Ascending aorta (tissue), 2 donors: ENCODE results near the gene LDLRAD4. TPM values are rescaled to one million over a fixed set of nuclear protein-coding genes. Genes with fewer than 3 reads are reported as not detected.

Experiments used
- DNase-seq, 2 donors: peaks; one replicate each; pipeline ENCODE4 v3.0.0-alpha.2; 2019; ENCODE audit warnings: low spot score in 2 of 2
- H3K27ac ChIP-seq, 2 donors: fragments of 200-600 bp; sonication (generic); one replicate each; pipeline ENCODE4 v1.5.1; 2016 to 2017; ENCODE audit warnings: mild to moderate bottlenecking in 1 of 2
- H3K27me3 ChIP-seq: fragments of 200-600 bp; sonication (generic); one replicate; pipeline ENCODE4 v1.5.1; 2017
- H3K36me3 ChIP-seq, 2 donors: fragments of 200-600 bp; sonication (generic); one replicate each; pipeline ENCODE4 v1.5.1; 2016
- H3K4me1 ChIP-seq, 2 donors: fragments of 200-600 bp; sonication (generic); one replicate each; pipeline ENCODE4 v1.5.1; 2016 to 2017; ENCODE audit warnings: mild to moderate bottlenecking in 1 of 2
- H3K4me3 ChIP-seq, 2 donors: fragments of 200-600 bp; sonication (generic); one replicate each; pipeline ENCODE4 v1.5.1; 2016 to 2017; ENCODE audit warnings: mild to moderate bottlenecking in 1 of 2
- H3K9me3 ChIP-seq, 2 donors: fragments of 200-600 bp; sonication (generic); one replicate each; pipeline ENCODE4 v1.5.1; 2016
- intact Hi-C: fragments of 100-400 bp; cut with DNase I; formaldehyde crosslinking; loops from one replicate; pipeline ENCODE4 v1.15.1; 2023
- total RNA-seq: library from RNA; depleted of rRNA; stranded (reverse); fragments of >200 nt; gene quantifications from one replicate; pipeline ENCODE4 v1.1.0, GENCODE V29; 2016
- TF ChIP-seq, protein P1 (sequence below), 3 experiments: fragments of 200-600 bp in 2 of 3; fragments of 450-650 bp in 1 of 3; sonication (generic) in 2 of 3; IDR thresholded peaks; one replicate each; pipeline ENCODE4 v1.5.1; 2016 to 2019; ENCODE audit warnings: antibody characterized with exemption in 3 of 3, mild to moderate bottlenecking in 1 of 3, moderate library complexity in 1 of 3

Gene LDLRAD4
- total RNA-seq, 1 donor from 2014 or later = 21.0 TPM

DNA sequence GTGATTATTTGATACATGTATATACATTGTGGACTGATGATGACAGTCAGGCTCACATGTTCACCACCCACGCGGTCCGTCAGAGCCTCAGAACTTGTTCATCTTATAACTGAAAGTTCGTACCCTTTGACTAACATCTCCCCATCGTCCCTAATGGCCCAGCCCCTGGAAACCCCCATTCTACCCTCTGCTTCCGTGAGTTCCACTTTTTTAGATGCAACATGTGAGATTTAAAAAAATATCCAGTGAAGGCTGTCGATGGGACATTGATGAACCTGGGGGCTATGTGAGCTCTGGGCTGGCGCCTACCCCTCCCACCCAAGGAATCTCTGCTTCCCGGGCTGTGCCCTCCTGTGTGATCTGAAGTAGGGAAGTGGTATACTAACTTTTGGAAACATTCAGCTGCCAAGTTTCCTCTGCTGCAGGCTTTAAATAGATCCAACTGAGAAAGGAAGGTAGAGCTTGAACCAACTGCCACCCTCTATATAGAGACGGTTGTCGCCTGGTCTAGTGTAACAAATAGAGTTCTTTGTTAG lies 344.0 kb downstream of the LDLRAD4 start:
- H3K36me3 ChIP-seq = no peaks in the 10 kb centered on the region
- H3K4me1 ChIP-seq = peaks cover 10 to 28% of the 10 kb centered on the region in 2 donors
- intact Hi-C loops = no loop called here
- no peak for DNase-seq
- peak overlapping the region; percentile 18 to 24 for H3K27ac ChIP-seq
- H3K9me3 ChIP-seq = no peaks in the 10 kb centered on the region
- TF ChIP-seq, protein P1, sequence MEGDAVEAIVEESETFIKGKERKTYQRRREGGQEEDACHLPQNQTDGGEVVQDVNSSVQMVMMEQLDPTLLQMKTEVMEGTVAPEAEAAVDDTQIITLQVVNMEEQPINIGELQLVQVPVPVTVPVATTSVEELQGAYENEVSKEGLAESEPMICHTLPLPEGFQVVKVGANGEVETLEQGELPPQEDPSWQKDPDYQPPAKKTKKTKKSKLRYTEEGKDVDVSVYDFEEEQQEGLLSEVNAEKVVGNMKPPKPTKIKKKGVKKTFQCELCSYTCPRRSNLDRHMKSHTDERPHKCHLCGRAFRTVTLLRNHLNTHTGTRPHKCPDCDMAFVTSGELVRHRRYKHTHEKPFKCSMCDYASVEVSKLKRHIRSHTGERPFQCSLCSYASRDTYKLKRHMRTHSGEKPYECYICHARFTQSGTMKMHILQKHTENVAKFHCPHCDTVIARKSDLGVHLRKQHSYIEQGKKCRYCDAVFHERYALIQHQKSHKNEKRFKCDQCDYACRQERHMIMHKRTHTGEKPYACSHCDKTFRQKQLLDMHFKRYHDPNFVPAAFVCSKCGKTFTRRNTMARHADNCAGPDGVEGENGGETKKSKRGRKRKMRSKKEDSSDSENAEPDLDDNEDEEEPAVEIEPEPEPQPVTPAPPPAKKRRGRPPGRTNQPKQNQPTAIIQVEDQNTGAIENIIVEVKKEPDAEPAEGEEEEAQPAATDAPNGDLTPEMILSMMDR (IDR thresholded peaks at IDR 0.05) = no peak
- no peak overlapping the region for H3K4me3 ChIP-seq
- no peaks in the 10 kb centered on the region for H3K27me3 ChIP-seq

GRCh38 chr18:13563390-13563805 lies 344.8 kb downstream of the LDLRAD4 start:
- no peaks in the 10 kb centered on the region for H3K36me3 ChIP-seq
- H3K27ac ChIP-seq = no peak overlapping the region
- TF ChIP-seq, protein P1 (IDR thresholded peaks at IDR 0.05) = no peak
- peaks cover 10 to 24% of the 10 kb centered on the region in 2 donors for H3K4me1 ChIP-seq
- DNase-seq = peak in 1 of 2 donors; percentile 71
- no peaks in the 10 kb centered on the region for H3K27me3 ChIP-seq
- intact Hi-C loops = no loop called here
- no peak overlapping the region for H3K4me3 ChIP-seq
- H3K9me3 ChIP-seq = no peaks in the 10 kb centered on the region

DNA sequence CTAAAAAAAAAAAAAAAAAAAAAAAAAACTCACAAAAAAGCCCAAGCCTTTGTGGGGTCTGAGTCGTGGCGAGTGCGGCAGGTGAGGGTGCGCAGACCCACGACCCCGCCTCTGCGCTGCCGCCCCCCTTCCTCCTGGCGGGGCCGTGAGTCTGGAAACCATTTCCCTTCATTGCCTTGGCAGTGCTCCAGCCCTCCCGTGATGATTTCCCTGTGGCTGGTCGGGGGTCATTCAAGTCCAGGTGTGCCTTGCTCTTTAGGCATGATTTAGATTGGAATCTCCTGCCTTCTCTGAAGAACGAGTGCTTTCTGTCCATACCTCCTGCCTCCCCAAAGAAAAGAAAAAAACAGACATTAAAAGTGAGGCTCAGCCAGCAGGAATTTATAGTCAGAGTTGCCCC lies 346.0 kb downstream of the LDLRAD4 start:
- H3K4me3 ChIP-seq = peak overlapping the region in 1 of 2 donors; percentile 26
- DNase-seq = no peak
- H3K27ac ChIP-seq = peak overlapping the region in 1 of 2 donors; percentile 54
- H3K4me1 ChIP-seq = peaks cover 10 to 23% of the 10 kb centered on the region in 2 donors
- H3K9me3 ChIP-seq = no peaks in the 10 kb centered on the region
- intact Hi-C loops = no loop called here
- H3K36me3 ChIP-seq = no peaks in the 10 kb centered on the region
- TF ChIP-seq, protein P1 (IDR thresholded peaks at IDR 0.05) = no peak
- no peaks in the 10 kb centered on the region for H3K27me3 ChIP-seq

GRCh38 chr18:13565228-13565627 lies 346.7 kb downstream of the LDLRAD4 start:
- Histone ChIP-seq H3K27ac (peak overlapping the region in 1 of 2 donors; percentile 54), H3K36me3 (no peaks in the 10 kb centered on the region), H3K27me3 (no peaks in the 10 kb centered on the region), H3K4me1 (peaks cover 10 to 23% of the 10 kb centered on the region in 2 donors), H3K4me3 (peak overlapping the region in 1 of 2 donors; percentile 26), H3K9me3 (no peaks in the 10 kb centered on the region)
- TF ChIP-seq, protein P1 (IDR thresholded peaks at IDR 0.05) = no peak
- no peak for DNase-seq
- intact Hi-C loops = no loop called here

DNA sequence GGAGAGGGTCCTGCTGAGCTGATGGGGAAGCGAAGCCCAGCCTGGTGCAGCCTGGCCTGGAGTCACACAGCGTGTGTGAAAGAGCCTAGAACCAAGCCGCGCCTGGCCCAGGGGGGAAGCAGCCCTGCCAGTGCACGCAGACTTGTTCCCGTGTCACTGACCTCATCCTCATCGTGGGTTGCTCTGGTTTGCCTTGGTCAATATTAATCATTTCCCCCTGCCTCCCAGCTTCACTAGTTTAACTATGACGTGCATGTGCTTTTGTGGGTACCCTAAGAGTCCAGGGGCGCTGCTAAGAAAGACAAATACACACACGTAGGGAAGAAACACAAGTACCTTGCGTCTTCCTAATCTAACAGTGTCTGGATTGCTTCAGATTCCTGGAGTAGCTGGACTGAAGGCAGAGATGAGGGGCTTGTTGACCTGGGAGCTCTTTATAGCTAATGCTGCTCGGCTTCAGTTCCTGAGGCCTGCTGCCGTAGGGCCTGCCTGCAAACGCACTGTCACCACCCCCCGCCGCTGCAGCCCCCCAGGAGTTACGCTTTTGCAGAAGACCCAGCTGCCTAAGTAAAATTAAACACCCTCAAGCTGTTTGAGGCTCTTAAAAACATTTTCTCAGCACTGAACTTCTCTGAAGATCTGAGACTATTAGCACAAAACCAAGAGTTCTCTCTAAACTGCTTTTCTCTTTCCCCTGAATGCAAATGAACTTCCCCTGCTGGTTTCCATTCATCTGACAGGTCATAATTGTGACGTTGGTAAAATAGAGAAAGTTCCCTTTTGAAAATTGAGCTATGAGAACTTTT lies 348.6 kb downstream of the LDLRAD4 start:
- Histone ChIP-seq H3K4me1 (peaks cover 10 to 23% of the 10 kb centered on the region in 2 donors), H3K27me3 (no peaks in the 10 kb centered on the region), H3K27ac (peak overlapping the region; percentile 55 to 70), H3K9me3 (no peaks in the 10 kb centered on the region), H3K4me3 (no peak overlapping the region), H3K36me3 (no peaks in the 10 kb centered on the region)
- intact Hi-C loops = no loop called here
- TF ChIP-seq, protein P1 (IDR thresholded peaks at IDR 0.05) = no peak
- peak; percentile 52 to 83 for DNase-seq
